Measurements from ENCODE around the gene CYREN.

CYREN gene

GRCh38 chr7:135200821-135201331, 30.4 kb upstream of the CYREN start:
- Histone ChIP-seq H3K4me2 (no peak overlapping the region), H2AFZ (ENCODE audit: low read depth) (no peak overlapping the region), H3K4me3 (IDR thresholded peaks at IDR 0.05; ENCODE audit: insufficient read depth, low read depth, low read length) (no peak overlapping the region), H3K79me2 (ENCODE audit: insufficient read depth, low read depth) (no peaks in the 10 kb centered on the region), H3K4me1 (ENCODE audit: low read depth, poor library complexity, severe bottlenecking) (no peaks in the 10 kb centered on the region), H4K20me1 (ENCODE audit: insufficient read depth) (no peaks in the 10 kb centered on the region), H3K27me3 (ENCODE audit: insufficient read depth, low read depth) (no peaks in the 10 kb centered on the region), H3K36me3 (ENCODE audit: insufficient read depth) (no peaks in the 10 kb centered on the region), H3K27ac (no peak overlapping the region), H3K9ac (no peak overlapping the region)
- no peak for TF ChIP-seq CTCF (conservative IDR thresholded peaks at IDR 0.05; ENCODE audit: low read depth, low read length)

- Histone ChIP-seq H3K4me2 (no peak overlapping the region), H3K9ac (no peak overlapping the region), H3K4me1 (ENCODE audit: low read depth, poor library complexity, severe bottlenecking) (no peaks in the 10 kb centered on the region), H3K27me3 (ENCODE audit: insufficient read depth, low read depth) (no peaks in the 10 kb centered on the region), H2AFZ (ENCODE audit: low read depth) (no peak overlapping the region), H3K4me3 (IDR thresholded peaks at IDR 0.05; ENCODE audit: insufficient read depth, low read depth, low read length) (no peak overlapping the region), H3K79me2 (ENCODE audit: insufficient read depth, low read depth) (no peaks in the 10 kb centered on the region), H3K36me3 (ENCODE audit: insufficient read depth) (no peaks in the 10 kb centered on the region), H4K20me1 (ENCODE audit: insufficient read depth) (no peaks in the 10 kb centered on the region), H3K27ac (no peak overlapping the region)
- no peak for TF ChIP-seq CTCF (conservative IDR thresholded peaks at IDR 0.05; ENCODE audit: low read depth, low read length)
Observed at GRCh38 chr7:135199439-135199838, 28.9 kb upstream of the CYREN start.

GRCh38 chr7:135197906-135198655, 27.6 kb upstream of the CYREN start:
- H3K9ac ChIP-seq, result no peak overlapping the region
- no peaks in the 10 kb centered on the region for H4K20me1 ChIP-seq (ENCODE audit: insufficient read depth)
- no peaks in the 10 kb centered on the region for H3K27me3 ChIP-seq (ENCODE audit: insufficient read depth, low read depth)
- TF ChIP-seq CTCF (conservative IDR thresholded peaks at IDR 0.05; ENCODE audit: low read depth, low read length), result no peak
- no peaks in the 10 kb centered on the region for H3K4me1 ChIP-seq (ENCODE audit: low read depth, poor library complexity, severe bottlenecking)
- no peak overlapping the region for H2AFZ ChIP-seq (ENCODE audit: low read depth)
- no peaks in the 10 kb centered on the region for H3K79me2 ChIP-seq (ENCODE audit: insufficient read depth, low read depth)
- H3K4me2 ChIP-seq, result no peak overlapping the region
- no peak overlapping the region for H3K4me3 ChIP-seq (IDR thresholded peaks at IDR 0.05; ENCODE audit: insufficient read depth, low read depth, low read length)
- H3K36me3 ChIP-seq (ENCODE audit: insufficient read depth), result no peaks in the 10 kb centered on the region
- no peak overlapping the region for H3K27ac ChIP-seq

GRCh38 chr7:135197343-135197742, 26.8 kb upstream of the CYREN start:
- H3K4me1 ChIP-seq (ENCODE audit: low read depth, poor library complexity, severe bottlenecking), result no peaks in the 10 kb centered on the region
- no peaks in the 10 kb centered on the region for H4K20me1 ChIP-seq (ENCODE audit: insufficient read depth)
- H3K27ac ChIP-seq, result no peak overlapping the region
- no peaks in the 10 kb centered on the region for H3K36me3 ChIP-seq (ENCODE audit: insufficient read depth)
- no peak overlapping the region for H2AFZ ChIP-seq (ENCODE audit: low read depth)
- H3K4me3 ChIP-seq (IDR thresholded peaks at IDR 0.05; ENCODE audit: insufficient read depth, low read depth, low read length), result no peak overlapping the region
- no peak overlapping the region for H3K4me2 ChIP-seq
- H3K79me2 ChIP-seq (ENCODE audit: insufficient read depth, low read depth), result no peaks in the 10 kb centered on the region
- no peak overlapping the region for H3K9ac ChIP-seq
- no peak for TF ChIP-seq CTCF (conservative IDR thresholded peaks at IDR 0.05; ENCODE audit: low read depth, low read length)
- H3K27me3 ChIP-seq (ENCODE audit: insufficient read depth, low read depth), result no peaks in the 10 kb centered on the region

Measured in KMS-11 (cell line).